ENCODE measurements around the gene ALMS1. TPM values are rescaled to one million over a fixed set of nuclear protein-coding genes. Genes with fewer than 3 reads are reported as not detected.
A peak's percentile ranks its signal among the peaks of the same experiment; 100 is the strongest.

ALMS1 gene
- total and polyA plus RNA-seq, 2 of the 8 experiments (the other 6 are each of a cell fraction or from before 2014, with no cell fraction given): 21.8 to 45.6 TPM

DNA sequence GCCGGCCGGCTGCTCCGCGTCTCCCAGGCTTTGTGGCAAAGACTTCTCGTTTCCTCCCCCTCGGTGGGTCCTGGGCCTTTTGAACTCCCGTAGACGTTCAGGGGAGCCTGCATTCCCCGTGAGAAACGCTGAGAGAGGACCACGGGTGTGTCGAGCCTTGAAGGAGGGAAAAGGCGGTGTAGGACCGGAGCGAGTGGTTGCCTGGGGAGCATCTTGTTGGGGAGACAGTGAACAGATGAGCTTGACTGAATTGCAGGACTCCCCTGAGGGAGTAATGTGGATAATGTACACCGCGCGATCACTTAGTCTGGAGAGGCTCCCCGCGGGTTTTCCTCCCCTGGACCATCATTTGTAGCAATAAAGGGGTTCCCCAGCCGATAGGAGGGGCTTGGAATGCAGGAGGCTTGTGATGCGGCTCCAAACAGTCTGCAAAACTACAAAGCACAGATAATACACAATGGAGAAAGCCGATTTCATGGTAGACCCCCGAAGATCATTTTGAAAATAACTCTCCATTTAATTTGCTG, 769 bp downstream of the ALMS1 start:
- Histone ChIP-seq H2BK5ac (ENCODE audit: low read depth, low read length) (peak overlapping the region; percentile 60), H2BK12ac (ENCODE audit: low read depth, low read length) (no peak overlapping the region), H3K23ac (ENCODE audit: insufficient read length) (no peak overlapping the region), H3K23me2 (ENCODE audit: low read depth, low read length) (peaks cover 3% of the 10 kb centered on the region; the same call in 1 of the 2 replicates), H3K9me3 (ENCODE audit: insufficient read depth in 2 of 2, low read depth in 1 of 2, low read length in 1 of 2) (no peaks in the 10 kb centered on the region), H4K5ac (ENCODE audit: insufficient read length, low read depth, low read length) (peak overlapping the region; percentile 95), H2BK15ac (ENCODE audit: low read length) (no peak overlapping the region), H3K27ac (ENCODE audit: low read depth, low read length) (peak overlapping the region; percentile 68), H4K20me1 (replicated peaks in 1 of 2; ENCODE audit: control insufficient read depth in 1 of 2, insufficient read depth in 2 of 2, low read length in 2 of 2) (peaks cover 2 to 3% of the 10 kb centered on the region in 2 experiments), H4K8ac (ENCODE audit: extremely low read depth, insufficient read depth, low read length) (peak overlapping the region; percentile 95; the same call in 1 of the 2 replicates), H3K79me2 (ENCODE audit: control insufficient read depth in 1 of 2, insufficient read depth in 2 of 2, low read length in 2 of 2) (peaks cover 11 to 48% of the 10 kb centered on the region in 2 experiments; a peak in 3 of 4 replicates), H3K36me3 (ENCODE audit: control insufficient read depth in 2 of 4, insufficient read depth in 4 of 4, low read length in 3 of 4) (no peaks in the 10 kb centered on the region), H3K4me2 (ENCODE audit: insufficient read depth in 1 of 2, low read depth in 2 of 2, low read length in 2 of 2) (peak overlapping the region; percentile 77 to 83), H2BK20ac (ENCODE audit: low read length) (no peak overlapping the region), H2BK120ac (replicated peaks; ENCODE audit: low read depth, low read length) (no peak overlapping the region), H2AFZ (ENCODE audit: low read length) (peak overlapping the region; percentile 89; the same call in 1 of the 2 replicates), H3K4me1 (replicated peaks in 1 of 4; ENCODE audit: control insufficient read depth in 3 of 4, insufficient read depth in 4 of 4, low read length in 3 of 4) (peaks cover 0 to 6% (median 2%) of the 10 kb centered on the region in 4 experiments; a peak in 6 of 7 replicates), H3K4ac (replicated peaks; ENCODE audit: insufficient read length, low read depth, low read length) (no peak overlapping the region), H3K14ac (ENCODE audit: insufficient read length) (peak overlapping the region; percentile 70), H3K18ac (ENCODE audit: extremely low read depth, low read length) (peak overlapping the region; percentile 11; the same call in 1 of the 2 replicates), H4K91ac (replicated peaks; ENCODE audit: insufficient read length, low read length) (peak overlapping the region; percentile 68), H3K27me3 (replicated peaks in 1 of 4; ENCODE audit: control insufficient read depth in 3 of 4, extremely low read depth in 1 of 4, insufficient read depth in 3 of 4, low read length in 3 of 4) (peaks cover 0 to 20% (median 4%) of the 10 kb centered on the region in 4 experiments; a peak in 2 of 7 replicates), H3K4me3 (ENCODE audit: extremely low read depth in 1 of 4, insufficient read depth in 2 of 4, low read depth in 3 of 4, low read length in 4 of 4) (peak overlapping the region; percentile 96 to 99 (median 98)), H3K79me1 (ENCODE audit: low read depth, low read length) (no peaks in the 10 kb centered on the region; the same call in none of the 2 replicates), H3K56ac (replicated peaks; ENCODE audit: insufficient read length, low read depth, low read length) (peak overlapping the region; percentile 52), H3K9ac (replicated peaks in 1 of 4; ENCODE audit: extremely low read depth in 1 of 4, low read depth in 3 of 4, low read length in 3 of 4) (peak overlapping the region; percentile 68 to 94 (median 88)), H2AK5ac (ENCODE audit: low read depth, low read length) (no peak overlapping the region)
- DNase-seq (ENCODE audit: low read depth in 1 of 2, low spot score in 2 of 2) (no peak), FAIRE-seq (no peak)
- WGBS, 2 experiments (ENCODE audit: extremely low coverage in 1 of 2, insufficient coverage in 1 of 2, insufficient read length in 1 of 2, insufficient replicate concordance in 2 of 2, low coverage in 1 of 2, low lambda C conversion rate in 2 of 2, missing lambda C conversion rate in 1 of 2): 3% methylated on average over 24 of the region's 24 CpGs; no CpG with 5 or more reads in 1 of the 2 experiments
- ChIA-PET CTCF (ENCODE audit: partially characterized antibody) (interaction anchor here (0.9 kb wide), 1 partner anchor 1163 kb away, joined by 3 read pairs; no protein-coding TSS in a partner anchor), POLR2A (ENCODE audit: partially characterized antibody) (interaction anchor here (1.1 to 1.4 kb wide), 2 partner anchors 9 to 13 kb away, joined by 3 read pairs; no protein-coding TSS in a partner anchor)
- TF ChIP-seq, protein P1, sequence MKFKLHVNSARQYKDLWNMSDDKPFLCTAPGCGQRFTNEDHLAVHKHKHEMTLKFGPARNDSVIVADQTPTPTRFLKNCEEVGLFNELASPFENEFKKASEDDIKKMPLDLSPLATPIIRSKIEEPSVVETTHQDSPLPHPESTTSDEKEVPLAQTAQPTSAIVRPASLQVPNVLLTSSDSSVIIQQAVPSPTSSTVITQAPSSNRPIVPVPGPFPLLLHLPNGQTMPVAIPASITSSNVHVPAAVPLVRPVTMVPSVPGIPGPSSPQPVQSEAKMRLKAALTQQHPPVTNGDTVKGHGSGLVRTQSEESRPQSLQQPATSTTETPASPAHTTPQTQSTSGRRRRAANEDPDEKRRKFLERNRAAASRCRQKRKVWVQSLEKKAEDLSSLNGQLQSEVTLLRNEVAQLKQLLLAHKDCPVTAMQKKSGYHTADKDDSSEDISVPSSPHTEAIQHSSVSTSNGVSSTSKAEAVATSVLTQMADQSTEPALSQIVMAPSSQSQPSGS (IDR thresholded peaks at IDR 0.05; ENCODE audit: low read length): no peak
- TF ChIP-seq JUND (IDR thresholded peaks at IDR 0.05; ENCODE audit: low read length): no peak
- no peak for TF ChIP-seq SP1 (IDR thresholded peaks at IDR 0.05; ENCODE audit: low read depth, low read length)
- TF ChIP-seq, protein P2, sequence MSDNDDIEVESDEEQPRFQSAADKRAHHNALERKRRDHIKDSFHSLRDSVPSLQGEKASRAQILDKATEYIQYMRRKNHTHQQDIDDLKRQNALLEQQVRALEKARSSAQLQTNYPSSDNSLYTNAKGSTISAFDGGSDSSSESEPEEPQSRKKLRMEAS (IDR thresholded peaks at IDR 0.05): no peak
- peak; percentile 47; the same call in 1 of the 2 replicates for TF ChIP-seq TEAD4 (IDR thresholded peaks at IDR 0.05; ENCODE audit: low read depth, low read length)
- no peak for TF ChIP-seq BACH1 (IDR thresholded peaks at IDR 0.05; ENCODE audit: low read length)
- peak; percentile 59 for TF ChIP-seq PHF8 (conservative IDR thresholded peaks at IDR 0.05; ENCODE audit: low read depth, low read length)
- no peak for TF ChIP-seq CREB1 (IDR thresholded peaks at IDR 0.05)
- TF ChIP-seq CHD2 (IDR thresholded peaks at IDR 0.05; ENCODE audit: low read length): no peak
- no peak for TF ChIP-seq TAF1 (IDR thresholded peaks at IDR 0.05; ENCODE audit: low read depth, low read length)
- TF ChIP-seq ASH2L (IDR thresholded peaks at IDR 0.05; ENCODE audit: low read length): peak; percentile 67
- TF ChIP-seq FOSL1 (IDR thresholded peaks at IDR 0.05; ENCODE audit: insufficient read depth, low read depth, low read length): no peak
